ENCODE data around the gene TMEM178B.
"Not testable (repeated sequence)": the region's sequence is repeated elsewhere in the genome, so short reads cannot be mapped to it uniquely, and the experiment has no call there.

The TMEM178B gene

GRCh38 chr7:141375442-141375841 is 301.6 kb downstream of the TMEM178B start:
- in situ Hi-C loops (cut with MboI; ENCODE audit: low sequenced_read_pairs) = no loop called here

- in situ Hi-C loops (cut with MboI; ENCODE audit: low sequenced_read_pairs) = no loop called here
Observed at GRCh38 chr7:141377906-141378305, 304.0 kb downstream of the TMEM178B start.

DNA sequence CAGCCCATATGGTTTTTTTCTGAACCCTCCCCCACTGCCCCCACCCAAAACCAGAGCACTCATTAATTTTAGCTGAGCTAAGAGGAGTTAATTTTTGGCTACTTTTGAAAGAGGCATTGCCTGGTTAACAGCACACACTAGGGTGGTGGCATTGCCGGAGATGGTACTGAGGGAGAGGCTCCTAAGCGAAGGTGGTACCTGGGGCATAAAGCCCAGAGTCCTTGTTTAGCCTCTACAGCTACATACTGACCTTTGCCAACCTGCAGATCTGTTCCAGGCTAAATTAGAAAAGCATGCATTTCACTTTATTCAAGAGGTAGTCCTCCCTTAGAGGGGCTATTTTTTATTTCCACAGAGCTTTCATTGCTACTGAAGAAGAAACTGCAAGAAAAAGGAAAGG is 304.5 kb downstream of the TMEM178B start:
- in situ Hi-C loops (cut with MboI; ENCODE audit: low sequenced_read_pairs) = no loop called here

- in situ Hi-C loops (cut with MboI; ENCODE audit: low sequenced_read_pairs) = no loop called here
Observed at GRCh38 chr7:141381794-141382427, 308.0 kb downstream of the TMEM178B start.

- in situ Hi-C loops (cut with MboI; ENCODE audit: low sequenced_read_pairs) = not testable (repeated sequence)
Observed at GRCh38 chr7:141383356-141383755, 309.5 kb downstream of the TMEM178B start.

- in situ Hi-C loops (cut with MboI; ENCODE audit: low sequenced_read_pairs) = no loop called here
Observed at GRCh38 chr7:141386881-141387280, 313.0 kb downstream of the TMEM178B start.

GRCh38 chr7:141387521-141388217 is 313.8 kb downstream of the TMEM178B start:
- in situ Hi-C loops (cut with MboI; ENCODE audit: low sequenced_read_pairs) = no loop called here

DNA sequence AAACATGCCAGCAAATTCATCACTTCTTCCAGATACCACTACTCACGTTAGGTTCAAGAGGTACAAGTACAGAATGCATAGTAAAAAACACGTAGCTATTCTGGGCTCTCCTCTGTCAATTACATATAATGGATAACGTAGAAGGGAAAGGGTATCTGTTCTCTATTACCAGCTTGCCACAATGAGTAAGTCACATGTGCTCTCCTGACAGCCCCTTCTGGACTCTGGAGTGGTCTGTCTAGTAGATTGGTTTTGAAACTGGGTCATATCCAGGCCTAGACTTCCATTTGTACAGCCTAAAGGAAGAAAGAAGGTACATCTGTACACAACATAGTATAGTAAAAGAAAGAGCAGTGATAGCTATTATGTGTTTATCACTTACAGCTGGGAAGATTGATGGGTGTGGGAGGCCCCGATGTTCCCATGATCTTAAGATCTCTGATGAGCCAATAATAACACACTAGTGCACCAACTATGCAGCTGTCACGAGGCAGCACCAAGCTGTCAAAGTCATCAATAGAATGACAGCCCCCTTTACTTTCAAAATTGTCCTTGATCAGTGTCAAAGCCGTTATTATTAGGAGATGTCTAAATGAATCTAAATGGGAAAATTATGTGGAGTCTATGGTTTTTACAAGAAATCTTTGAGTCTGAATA is 315.4 kb downstream of the TMEM178B start:
- in situ Hi-C loops (cut with MboI; ENCODE audit: low sequenced_read_pairs) = no loop called here

GRCh38 chr7:141390339-141390738 is 316.5 kb downstream of the TMEM178B start:
- in situ Hi-C loops (cut with MboI; ENCODE audit: low sequenced_read_pairs) = no loop called here

GRCh38 chr7:141393056-141393455 is 319.2 kb downstream of the TMEM178B start:
- in situ Hi-C loops (cut with MboI; ENCODE audit: low sequenced_read_pairs) = no loop called here

GRCh38 chr7:141397236-141398163 is 323.6 kb downstream of the TMEM178B start:
- in situ Hi-C loops (cut with MboI; ENCODE audit: low sequenced_read_pairs) = no loop called here

- in situ Hi-C loops (cut with MboI; ENCODE audit: low sequenced_read_pairs) = no loop called here
Observed at GRCh38 chr7:141400356-141400755, 326.5 kb downstream of the TMEM178B start.

- in situ Hi-C loops (cut with MboI; ENCODE audit: low sequenced_read_pairs) = no loop called here
Observed at GRCh38 chr7:141402277-141402996, 328.6 kb downstream of the TMEM178B start.

GRCh38 chr7:141403846-141404245 is 330.0 kb downstream of the TMEM178B start:
- in situ Hi-C loops (cut with MboI; ENCODE audit: low sequenced_read_pairs) = not testable (repeated sequence)

DNA sequence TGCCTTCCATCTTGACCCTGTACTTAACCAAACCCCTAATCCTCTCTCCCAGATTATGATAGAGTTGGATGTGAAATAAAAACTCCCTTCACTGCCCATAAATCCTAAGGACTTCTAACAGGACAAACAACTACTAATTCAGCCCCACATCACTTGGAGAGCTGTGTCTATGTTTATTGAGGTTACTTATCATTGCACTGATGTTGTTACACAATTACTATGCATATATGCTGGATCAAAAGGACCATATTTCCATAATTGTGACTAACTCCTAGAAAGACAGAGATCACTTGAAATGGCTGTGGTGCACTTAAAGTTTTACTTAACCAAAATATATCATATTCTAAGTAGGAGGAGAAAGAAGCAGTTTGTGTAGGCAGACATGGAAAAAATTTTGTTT is 332.5 kb downstream of the TMEM178B start:
- in situ Hi-C loops (cut with MboI; ENCODE audit: low sequenced_read_pairs) = no loop called here

- in situ Hi-C loops (cut with MboI; ENCODE audit: low sequenced_read_pairs) = no loop called here
Observed at GRCh38 chr7:141407893-141408292, 334.0 kb downstream of the TMEM178B start.

GRCh38 chr7:141408440-141408839 is 334.6 kb downstream of the TMEM178B start:
- in situ Hi-C loops (cut with MboI; ENCODE audit: low sequenced_read_pairs) = no loop called here

- in situ Hi-C loops (cut with MboI; ENCODE audit: low sequenced_read_pairs) = no loop called here
Observed at GRCh38 chr7:141409219-141409618, 335.4 kb downstream of the TMEM178B start.

DNA sequence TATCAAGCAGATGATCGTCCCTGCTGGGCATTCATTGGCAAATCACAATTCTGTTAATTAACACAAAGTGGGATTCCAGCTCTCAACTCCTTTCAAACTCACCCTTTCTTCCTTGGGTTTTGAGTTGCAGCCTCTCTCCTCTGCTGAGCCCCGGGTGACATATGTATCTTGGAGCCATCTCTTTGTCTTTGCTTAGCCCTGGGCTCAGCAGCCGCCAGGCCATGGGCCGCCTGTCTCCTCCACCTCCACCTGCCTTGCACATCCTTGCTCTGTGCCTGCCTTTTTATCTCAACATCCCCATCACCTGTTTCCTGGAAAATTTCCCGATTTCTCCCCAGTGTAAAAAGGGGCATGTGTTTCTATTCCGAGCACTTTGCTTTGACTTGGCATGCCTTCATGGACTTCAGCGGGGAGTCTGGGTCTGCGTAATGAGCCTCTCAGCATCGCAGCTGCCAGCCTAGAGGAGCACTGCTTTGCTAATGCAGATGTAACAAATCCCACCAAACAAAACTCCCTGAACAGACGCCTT is 336.0 kb downstream of the TMEM178B start:
- in situ Hi-C loops (cut with MboI; ENCODE audit: low sequenced_read_pairs) = no loop called here

GRCh38 chr7:141410353-141411000 is 336.6 kb downstream of the TMEM178B start:
- in situ Hi-C loops (cut with MboI; ENCODE audit: low sequenced_read_pairs) = no loop called here
